ENCODE measurements around the gene ALPI.
"Not testable (repeated sequence)": the region's sequence is repeated elsewhere in the genome, so short reads cannot be mapped to it uniquely, and the experiment has no call there.

Gene ALPI

GRCh38 chr2:232455426-232456255, at the start of gene ALPI:
Gene ALPI (plus strand): TSS chr2:232456153. CDS start chr2:232456200, 47 bp downstream.
- no peak for DNase-seq

- DNase-seq = no peak
Observed at GRCh38 chr2:232406556-232407310, 49.2 kb upstream of the ALPI start, which contains the start of gene ALPG. Gene ALPG (plus strand): TSS chr2:232406844. CDS start chr2:232406895, 51 bp downstream.

GRCh38 chr2:232407428-232408150, 48.4 kb upstream of the ALPI start:
- not testable (repeated sequence) for DNase-seq

- DNase-seq = not testable (repeated sequence)
Observed at GRCh38 chr2:232408269-232408668, 47.7 kb upstream of the ALPI start.

GRCh38 chr2:232409617-232410016, 46.3 kb upstream of the ALPI start:
- not testable (repeated sequence) for DNase-seq

GRCh38 chr2:232410238-232410900, 45.6 kb upstream of the ALPI start:
- no peak for DNase-seq

- DNase-seq = no peak
Observed at GRCh38 chr2:232411901-232412629, 43.9 kb upstream of the ALPI start.

- DNase-seq = no peak
Observed at GRCh38 chr2:232412986-232413385, 43.0 kb upstream of the ALPI start.

- no peak for DNase-seq
Observed at GRCh38 chr2:232415138-232415690, 40.7 kb upstream of the ALPI start.

GRCh38 chr2:232415736-232416520, 40.0 kb upstream of the ALPI start:
- DNase-seq = no peak

- no peak for DNase-seq
Observed at GRCh38 chr2:232416521-232417470, 39.2 kb upstream of the ALPI start.

- DNase-seq = no peak
Observed at GRCh38 chr2:232417489-232417888, 38.5 kb upstream of the ALPI start.

- no peak for DNase-seq
Observed at GRCh38 chr2:232418056-232418455, 37.9 kb upstream of the ALPI start.

- DNase-seq = no peak
Observed at GRCh38 chr2:232418466-232419244, 37.3 kb upstream of the ALPI start.

GRCh38 chr2:232419245-232420072, 36.5 kb upstream of the ALPI start:
- no peak for DNase-seq

- DNase-seq = no peak
Observed at GRCh38 chr2:232420073-232420454, 35.9 kb upstream of the ALPI start.
